ENCODE data around the gene SIRT4. TPM values are rescaled to one million over a fixed set of nuclear protein-coding genes. Genes with fewer than 3 reads are reported as not detected.
A peak's percentile ranks its signal among the peaks of the same experiment; 100 is the strongest.

Gene SIRT4
- total and polyA plus RNA-seq, 2 of the 8 experiments (the other 6 are each of a cell fraction or from before 2014, with no cell fraction given) = 3.8 to 4.1 TPM

DNA sequence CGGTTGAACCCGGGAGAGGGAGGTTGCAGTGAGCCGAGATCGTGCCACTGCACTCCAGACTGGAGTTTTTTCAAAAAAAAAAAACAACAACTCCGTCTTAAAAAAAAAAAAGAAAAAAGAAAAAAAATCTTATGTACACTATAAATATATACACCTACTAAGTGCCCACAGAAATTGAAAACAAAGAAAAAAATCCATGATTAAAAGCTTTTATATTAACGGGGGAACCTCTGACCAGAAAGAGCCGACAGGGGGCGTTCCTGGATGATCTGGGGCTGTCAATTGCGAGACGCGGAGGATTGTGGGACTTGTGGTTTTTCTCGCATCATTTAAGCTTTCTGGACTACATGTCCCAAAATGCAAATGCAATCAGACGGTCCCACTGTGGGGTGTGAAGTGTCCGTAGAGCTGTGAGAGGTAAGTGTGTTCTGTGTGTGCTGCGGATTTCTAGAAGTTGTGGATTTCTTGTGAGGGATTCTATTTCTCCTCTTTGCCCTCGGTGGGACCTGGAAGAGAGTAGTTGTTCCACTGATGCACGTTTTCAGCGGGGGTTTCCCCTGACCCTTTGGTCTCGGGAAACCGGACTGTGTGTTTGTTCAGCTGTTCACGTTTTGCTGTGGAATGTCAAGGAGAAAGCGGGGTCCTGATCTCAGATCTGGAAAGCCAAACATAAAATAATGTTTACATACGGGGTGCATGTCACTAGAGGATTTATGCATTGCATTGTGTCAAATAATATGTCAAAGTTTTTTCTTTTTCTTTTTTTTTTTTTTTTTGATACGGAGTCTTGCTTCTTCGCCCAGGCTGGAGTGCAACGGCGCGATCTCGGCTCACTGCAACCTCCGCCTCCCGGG, at the start of gene SIRT4 (continued):
- no peak for TF ChIP-seq BCL11A (IDR thresholded peaks at IDR 0.05; ENCODE audit: low read depth in 2 of 2, low read length in 2 of 2)
- TF ChIP-seq RBBP5 (IDR thresholded peaks at IDR 0.05; ENCODE audit: borderline replicate concordance, low read depth, low read length) = no peak
- TF ChIP-seq CBX5 (IDR thresholded peaks at IDR 0.05; ENCODE audit: low read depth, low read length) = no peak
- TF ChIP-seq POLR2A (IDR thresholded peaks at IDR 0.05; ENCODE audit: control extremely low read depth in 1 of 2, low read depth in 2 of 2, low read length in 2 of 2) = no peak
- no peak for TF ChIP-seq YY1 (IDR thresholded peaks at IDR 0.05; ENCODE audit: low read depth, low read length)
- TF ChIP-seq SAP30 (IDR thresholded peaks at IDR 0.05; ENCODE audit: insufficient read depth, insufficient replicate concordance, low read length) = peak; percentile 72
- no peak for TF ChIP-seq CHD2 (IDR thresholded peaks at IDR 0.05; ENCODE audit: low read length)
- TF ChIP-seq HDAC2 (IDR thresholded peaks at IDR 0.05; ENCODE audit: borderline replicate concordance in 1 of 2, low read depth in 2 of 2, low read length in 2 of 2) = peak; percentile 35 to 47; a peak in 1 of 4 replicates
- no peak for TF ChIP-seq CEBPB (IDR thresholded peaks at IDR 0.05; ENCODE audit: low read depth, low read length)
- TF ChIP-seq NANOG (IDR thresholded peaks at IDR 0.05; ENCODE audit: insufficient read depth, low read depth, low read length, poor library complexity, severe bottlenecking) = no peak
- no peak for TF ChIP-seq POLR2AphosphoS5 (IDR thresholded peaks at IDR 0.05; ENCODE audit: low read depth, low read length)
- TF ChIP-seq SP1 (IDR thresholded peaks at IDR 0.05; ENCODE audit: low read depth, low read length) = peak; percentile 72; the same call in 1 of the 2 replicates
- peak in 1 of 2 experiments; percentile 88; a peak in 1 of 3 replicates for TF ChIP-seq EP300 (IDR thresholded peaks at IDR 0.05; ENCODE audit: borderline replicate concordance in 1 of 2, low read depth in 2 of 2, low read length in 2 of 2)
- peak; percentile 83; the same call in 1 of the 2 replicates for TF ChIP-seq CHD1 (IDR thresholded peaks at IDR 0.05; ENCODE audit: low read depth, low read length)
- no peak for TF ChIP-seq RNF2 (IDR thresholded peaks at IDR 0.05; ENCODE audit: borderline replicate concordance, low read depth, low read length, missing control alignments, poor library complexity, severe bottlenecking)

Data from H1 (cell line).